ENCODE results near the gene RAB3A.
"Not testable (repeated sequence)": the region's sequence is repeated elsewhere in the genome, so short reads cannot be mapped to it uniquely, and the experiment has no call there.

Gene RAB3A

GRCh38 chr19:18223860-18224524 lies 20.1 kb upstream of the RAB3A start:
- no peak for DNase-seq (ENCODE audit: low read depth)

- DNase-seq (ENCODE audit: low read depth): no peak
Observed at GRCh38 chr19:18221815-18222725, 18.2 kb upstream of the RAB3A start.

- DNase-seq (ENCODE audit: low read depth): no peak
Observed at GRCh38 chr19:18220632-18221275, 16.9 kb upstream of the RAB3A start.

- DNase-seq (ENCODE audit: low read depth): no peak
Observed at GRCh38 chr19:18219911-18220631, 16.2 kb upstream of the RAB3A start.

- DNase-seq (ENCODE audit: low read depth): no peak
Observed at GRCh38 chr19:18218600-18218999, 14.8 kb upstream of the RAB3A start.

- DNase-seq (ENCODE audit: low read depth): no peak
Observed at GRCh38 chr19:18218159-18218558, 14.3 kb upstream of the RAB3A start.

- DNase-seq (ENCODE audit: low read depth): no peak
Observed at GRCh38 chr19:18216789-18217188, 12.9 kb upstream of the RAB3A start.

- DNase-seq (ENCODE audit: low read depth): no peak
Observed at GRCh38 chr19:18214779-18215433, 11.1 kb upstream of the RAB3A start.

GRCh38 chr19:18211683-18212082 lies 7.8 kb upstream of the RAB3A start:
- DNase-seq (ENCODE audit: low read depth): no peak

- not testable (repeated sequence) for DNase-seq (ENCODE audit: low read depth)
Observed at GRCh38 chr19:18209912-18210311, 6.1 kb upstream of the RAB3A start.

- peak; percentile 35 for DNase-seq (ENCODE audit: low read depth)
Observed at GRCh38 chr19:18208098-18208951, 4.5 kb upstream of the RAB3A start.

- DNase-seq (ENCODE audit: low read depth): no peak
Observed at GRCh38 chr19:18206018-18206417, 2.2 kb upstream of the RAB3A start.

- peak; percentile 34 for DNase-seq (ENCODE audit: low read depth)
Observed at GRCh38 chr19:18205200-18205892, 1.5 kb upstream of the RAB3A start.

GRCh38 chr19:18204394-18205199 lies 755 bp upstream of the RAB3A start:
- peak; percentile 16 for DNase-seq (ENCODE audit: low read depth)

GRCh38 chr19:18203408-18203862 lies 407 bp downstream of the RAB3A start:
- no peak for DNase-seq (ENCODE audit: low read depth)

GRCh38 chr19:18202778-18203407 lies 949 bp downstream of the RAB3A start:
- no peak for DNase-seq (ENCODE audit: low read depth)

GRCh38 chr19:18202397-18202777 lies 1.5 kb downstream of the RAB3A start:
- DNase-seq (ENCODE audit: low read depth): no peak

GRCh38 chr19:18198374-18198773 lies 5.5 kb downstream of the RAB3A start:
- DNase-seq (ENCODE audit: low read depth): no peak

GRCh38 chr19:18197941-18198340 lies 5.9 kb downstream of the RAB3A start:
- no peak for DNase-seq (ENCODE audit: low read depth)
